GM19099 (cell line): Measurements from ENCODE around the gene MBD4.

ENCODE experiments used
- POLR2A ChIP-seq: IDR thresholded peaks from 3 replicates; pipeline ENCODE4 v1.6.1; 2011; ENCODE audit warnings: low read depth; ENCODE audit not compliant: insufficient read length; ENCODE audit errors: extremely low read depth

MBD4 gene

GRCh38 chr3:129441215-129441614 lies 1.5 kb upstream of the MBD4 start:
- TF ChIP-seq POLR2A, result no peak

GRCh38 chr3:129440618-129441190 lies 956 bp upstream of the MBD4 start:
- TF ChIP-seq POLR2A, result no peak

GRCh38 chr3:129439226-129439816 lies 427 bp downstream of the MBD4 start:
- no peak for TF ChIP-seq POLR2A

GRCh38 chr3:129435367-129435766 lies 4.4 kb downstream of the MBD4 start:
- TF ChIP-seq POLR2A, result no peak

DNA sequence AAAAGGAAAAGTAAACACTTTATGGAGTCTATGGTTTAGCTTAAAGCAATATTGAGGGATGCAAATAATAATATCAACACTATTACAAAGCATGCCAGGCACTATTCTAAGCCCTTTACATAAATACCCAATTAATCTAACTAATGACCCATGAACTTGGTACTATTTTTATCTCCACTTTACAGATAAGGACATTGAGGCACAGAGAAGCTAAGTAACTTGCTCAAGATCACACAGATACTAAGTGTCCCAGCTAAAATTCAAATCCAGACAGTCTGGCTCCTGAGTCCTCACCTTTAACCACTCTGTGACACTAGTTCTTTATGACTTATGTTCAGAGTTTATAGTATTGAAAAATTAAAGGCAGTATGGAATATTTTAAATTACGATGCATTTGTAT lies 5.6 kb downstream of the MBD4 start:
- TF ChIP-seq POLR2A, result no peak

DNA sequence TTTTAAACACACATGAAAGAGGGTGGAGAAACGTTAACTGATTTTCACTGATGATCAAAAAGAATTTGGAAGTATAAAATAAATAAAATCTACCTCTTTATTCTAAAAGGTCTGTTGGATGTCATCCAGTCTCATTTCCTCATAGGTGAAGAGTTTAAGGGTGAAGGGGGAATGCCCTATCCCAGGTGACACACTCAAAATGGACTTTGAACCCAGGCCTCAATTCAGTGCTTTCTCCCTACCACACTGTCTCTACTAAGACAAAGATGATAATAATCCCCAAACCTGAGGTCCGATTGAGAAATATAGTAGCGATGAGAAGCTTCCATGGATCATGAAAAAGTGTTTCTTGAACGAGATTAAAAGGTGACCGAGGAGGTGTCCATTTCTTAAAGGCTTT lies 6.2 kb downstream of the MBD4 start:
- TF ChIP-seq POLR2A, result no peak

- TF ChIP-seq POLR2A, result no peak
Measured at GRCh38 chr3:129432671-129433070, 7.1 kb downstream of the MBD4 start.

GRCh38 chr3:129432036-129432435 lies 7.7 kb downstream of the MBD4 start:
- TF ChIP-seq POLR2A, result no peak

DNA sequence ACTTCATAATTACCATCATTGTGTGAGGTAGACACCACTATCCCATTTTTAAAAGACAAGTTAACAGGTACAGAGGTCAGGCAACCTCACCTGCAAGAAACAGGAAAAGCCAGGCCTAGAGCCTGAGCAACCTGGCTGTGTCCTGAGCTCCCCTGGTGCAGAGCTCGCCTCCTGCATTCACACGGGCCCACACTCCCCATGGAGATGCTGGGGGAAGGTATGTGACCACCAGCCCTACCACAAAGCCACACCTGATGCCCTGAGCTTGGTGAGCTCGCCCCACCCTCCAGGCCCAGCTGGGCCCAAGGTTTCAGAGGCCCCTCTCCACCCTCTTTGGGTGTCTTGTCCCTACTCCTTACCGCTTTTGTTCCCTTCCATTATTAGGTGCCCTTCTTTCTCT lies 10.1 kb downstream of the MBD4 start:
- TF ChIP-seq POLR2A, result no peak

DNA sequence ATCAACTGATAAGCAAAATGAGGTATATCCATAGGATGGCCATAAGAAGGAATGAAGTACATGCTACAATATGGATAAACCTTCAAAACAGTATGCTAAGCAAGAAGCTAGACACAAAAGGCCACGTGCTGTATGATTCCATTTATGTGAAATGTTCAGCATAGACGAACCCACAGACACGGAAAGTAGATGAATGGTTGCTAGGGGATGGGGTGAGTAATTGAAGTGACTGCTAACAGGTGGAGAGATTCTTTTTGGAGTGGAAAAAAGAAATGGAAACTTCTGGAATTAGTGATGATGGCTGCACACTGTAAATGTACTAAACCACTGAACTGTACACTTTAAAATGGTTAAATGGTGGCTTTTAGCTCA lies 10.7 kb downstream of the MBD4 start:
- no peak for TF ChIP-seq POLR2A

DNA sequence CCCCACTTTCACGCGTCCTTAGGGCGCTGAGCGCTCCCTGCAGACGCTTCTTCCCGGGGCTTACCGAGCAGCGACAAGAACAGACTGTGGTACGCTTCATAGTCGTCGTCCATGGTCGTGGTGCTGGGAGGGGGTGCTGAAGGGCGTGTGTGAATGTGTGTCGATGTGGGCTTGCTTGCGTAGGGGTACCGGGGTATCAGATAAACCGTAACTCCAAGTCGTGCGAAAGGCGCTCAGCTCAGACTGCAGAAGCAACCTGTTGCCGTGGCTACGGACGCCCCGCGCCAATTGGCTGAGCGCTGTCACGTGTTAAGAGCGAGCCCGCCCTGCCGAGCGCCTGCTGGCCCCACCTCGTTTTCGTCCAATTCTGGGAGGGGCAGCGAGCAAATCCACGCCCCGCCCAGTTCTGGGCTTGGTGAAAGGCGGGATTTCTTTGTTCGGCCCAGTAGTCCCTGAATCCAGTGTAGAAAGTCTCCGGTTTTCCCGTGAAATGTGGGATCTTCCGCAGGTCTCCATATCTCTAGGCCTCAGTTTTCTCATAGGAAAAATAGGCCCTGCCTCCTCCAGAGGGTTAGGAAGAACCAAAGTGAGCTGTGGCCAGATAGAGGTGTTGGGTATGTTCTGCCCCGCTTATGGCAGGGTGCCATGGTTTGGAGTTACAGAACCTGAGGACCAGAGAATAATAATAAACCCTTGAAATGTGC lies 11.2 kb downstream of the MBD4 start, which contains the start of gene EFCAB12:
EFCAB12 (minus strand) TSS at position 261 of the 704 bp plus-strand sequence; CDS start at position 113, 148 bp downstream.
- TF ChIP-seq POLR2A, result no peak

- no peak for TF ChIP-seq POLR2A
Measured at GRCh38 chr3:129428007-129428375, 11.8 kb downstream of the MBD4 start.

GRCh38 chr3:129425619-129426018 lies 14.1 kb downstream of the MBD4 start:
- TF ChIP-seq POLR2A, result no peak

DNA sequence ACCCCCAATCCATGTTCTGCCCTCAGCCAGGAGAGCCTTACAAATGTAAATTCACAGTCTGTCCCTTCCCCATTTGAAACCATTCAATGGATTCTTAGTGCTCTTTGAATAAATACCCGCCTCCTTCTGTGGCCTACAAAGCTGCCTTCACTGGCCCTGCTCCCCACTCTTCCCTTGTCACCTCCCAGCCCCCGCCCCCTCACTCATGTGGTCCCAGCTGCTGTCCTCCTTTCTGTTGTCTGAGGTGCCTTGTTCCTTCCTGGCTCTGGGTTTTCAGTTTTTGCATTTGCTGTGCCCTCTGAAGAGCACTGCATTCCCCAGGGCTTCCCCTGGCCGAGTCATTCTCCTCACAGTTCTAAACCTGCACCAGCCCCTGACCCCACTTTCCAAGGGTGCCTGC lies 14.5 kb downstream of the MBD4 start:
- TF ChIP-seq POLR2A, result no peak

- no peak for TF ChIP-seq POLR2A
Measured at GRCh38 chr3:129424185-129424841, 15.4 kb downstream of the MBD4 start.

GRCh38 chr3:129422897-129423296 lies 16.9 kb downstream of the MBD4 start:
- no peak for TF ChIP-seq POLR2A
